ENCODE data around the gene OMA1. TPM values are rescaled to one million over a fixed set of nuclear protein-coding genes. Genes with fewer than 3 reads are reported as not detected.

Gene OMA1
- total and polyA plus RNA-seq, 2 donors (not counting 1 experiment from before 2014, with no cell fraction given): 14.6 to 47.1 TPM

- Histone ChIP-seq H3K36me3 (ENCODE audit: control insufficient read depth, insufficient read depth, low read length) (no peaks in the 10 kb centered on the region), H3K9ac (ENCODE audit: insufficient read depth, low read length) (no peak overlapping the region), H2AFZ (ENCODE audit: low read length) (no peak overlapping the region), H3K9me3 (ENCODE audit: control insufficient read depth, insufficient read depth, low read depth, low read length) (no peaks in the 10 kb centered on the region), H3K4me3 (replicated peaks in 1 of 4; ENCODE audit: control extremely low read depth in 1 of 4, insufficient read depth in 1 of 4, low read depth in 3 of 4, low read length in 4 of 4) (no peak overlapping the region), H3K4me2 (ENCODE audit: extremely low read depth, insufficient read depth, low read length) (no peak overlapping the region), H3K4me1 (ENCODE audit: control insufficient read depth, extremely low read depth, insufficient read depth, low read length) (no peaks in the 10 kb centered on the region), H3K27ac (ENCODE audit: insufficient read depth, low read length) (no peak overlapping the region), H4K20me1 (ENCODE audit: control insufficient read depth, extremely low read depth, insufficient read depth, low read length) (no peaks in the 10 kb centered on the region), H3K27me3 (ENCODE audit: control insufficient read depth, insufficient read depth, low read length) (no peaks in the 10 kb centered on the region), H3K79me2 (ENCODE audit: control insufficient read depth, insufficient read depth, low read length) (no peaks in the 10 kb centered on the region)
- no peak for TF ChIP-seq CTCF (conservative IDR thresholded peaks at IDR 0.05 in 1 of 2, IDR thresholded peaks at IDR 0.05 in 1 of 2; ENCODE audit: low read depth in 1 of 2, low read length in 2 of 2)
- TF ChIP-seq EZH2 (IDR thresholded peaks at IDR 0.05; ENCODE audit: low read length, missing control alignments): no peak
- DNase-seq (ENCODE audit: low read depth in 2 of 2): no peak
Observed at GRCh38 chr1:58454807-58455206, 91.7 kb downstream of the OMA1 start.

- Histone ChIP-seq H2AFZ (ENCODE audit: low read length) (no peak overlapping the region), H3K4me3 (replicated peaks in 1 of 4; ENCODE audit: control extremely low read depth in 1 of 4, insufficient read depth in 1 of 4, low read depth in 3 of 4, low read length in 4 of 4) (no peak overlapping the region), H3K27ac (ENCODE audit: insufficient read depth, low read length) (no peak overlapping the region), H3K4me1 (ENCODE audit: control insufficient read depth, extremely low read depth, insufficient read depth, low read length) (no peaks in the 10 kb centered on the region), H4K20me1 (ENCODE audit: control insufficient read depth, extremely low read depth, insufficient read depth, low read length) (no peaks in the 10 kb centered on the region), H3K79me2 (ENCODE audit: control insufficient read depth, insufficient read depth, low read length) (no peaks in the 10 kb centered on the region), H3K9ac (ENCODE audit: insufficient read depth, low read length) (no peak overlapping the region), H3K27me3 (ENCODE audit: control insufficient read depth, insufficient read depth, low read length) (no peaks in the 10 kb centered on the region), H3K9me3 (ENCODE audit: control insufficient read depth, insufficient read depth, low read depth, low read length) (no peaks in the 10 kb centered on the region), H3K36me3 (ENCODE audit: control insufficient read depth, insufficient read depth, low read length) (no peaks in the 10 kb centered on the region), H3K4me2 (ENCODE audit: extremely low read depth, insufficient read depth, low read length) (no peak overlapping the region)
- DNase-seq (ENCODE audit: low read depth in 2 of 2): no peak
- TF ChIP-seq CTCF (conservative IDR thresholded peaks at IDR 0.05 in 1 of 2, IDR thresholded peaks at IDR 0.05 in 1 of 2; ENCODE audit: low read depth in 1 of 2, low read length in 2 of 2) (no peak), EZH2 (IDR thresholded peaks at IDR 0.05; ENCODE audit: low read length, missing control alignments) (no peak)
Observed at GRCh38 chr1:58454385-58454784, 92.1 kb downstream of the OMA1 start.

GRCh38 chr1:58451560-58452191 is 94.8 kb downstream of the OMA1 start:
- H4K20me1 ChIP-seq (ENCODE audit: control insufficient read depth, extremely low read depth, insufficient read depth, low read length): no peaks in the 10 kb centered on the region

More at GRCh38 chr1:58451560-58452191, 94.8 kb downstream of the OMA1 start:
- H3K4me1 ChIP-seq (ENCODE audit: control insufficient read depth, extremely low read depth, insufficient read depth, low read length): no peaks in the 10 kb centered on the region
- no peak overlapping the region for H3K27ac ChIP-seq (ENCODE audit: insufficient read depth, low read length)
- DNase-seq (ENCODE audit: low read depth in 2 of 2): no peak
- H3K4me2 ChIP-seq (ENCODE audit: extremely low read depth, insufficient read depth, low read length): no peak overlapping the region
- no peak overlapping the region for H3K9ac ChIP-seq (ENCODE audit: insufficient read depth, low read length)
- H3K4me3 ChIP-seq (replicated peaks in 1 of 4; ENCODE audit: control extremely low read depth in 1 of 4, insufficient read depth in 1 of 4, low read depth in 3 of 4, low read length in 4 of 4): no peak overlapping the region
- TF ChIP-seq EZH2 (IDR thresholded peaks at IDR 0.05; ENCODE audit: low read length, missing control alignments) (no peak), CTCF (conservative IDR thresholded peaks at IDR 0.05 in 1 of 2, IDR thresholded peaks at IDR 0.05 in 1 of 2; ENCODE audit: low read depth in 1 of 2, low read length in 2 of 2) (no peak)
- H3K79me2 ChIP-seq (ENCODE audit: control insufficient read depth, insufficient read depth, low read length): no peaks in the 10 kb centered on the region
- H3K27me3 ChIP-seq (ENCODE audit: control insufficient read depth, insufficient read depth, low read length): no peaks in the 10 kb centered on the region
- H3K36me3 ChIP-seq (ENCODE audit: control insufficient read depth, insufficient read depth, low read length): no peaks in the 10 kb centered on the region
- H2AFZ ChIP-seq (ENCODE audit: low read length): no peak overlapping the region
- no peaks in the 10 kb centered on the region for H3K9me3 ChIP-seq (ENCODE audit: control insufficient read depth, insufficient read depth, low read depth, low read length)
